Measurements from ENCODE around the gene KCNK4.

DNA sequence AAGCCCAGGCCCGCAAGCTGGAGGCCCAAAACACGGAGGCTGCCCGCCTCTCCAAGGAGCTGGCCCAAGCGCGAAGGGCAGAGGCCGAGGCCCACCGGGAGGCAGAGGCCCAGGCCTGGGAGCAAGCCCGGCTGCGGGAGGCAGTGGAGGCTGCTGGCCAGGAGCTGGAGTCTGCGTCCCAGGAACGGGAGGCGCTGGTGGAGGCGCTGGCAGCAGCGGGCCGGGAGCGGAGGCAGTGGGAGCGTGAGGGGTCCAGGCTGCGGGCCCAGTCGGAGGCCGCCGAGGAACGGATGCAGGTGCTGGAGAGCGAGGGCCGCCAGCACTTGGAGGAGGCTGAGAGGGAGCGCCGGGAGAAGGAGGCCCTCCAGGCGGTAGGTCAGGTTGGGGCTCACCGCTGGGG lies 53.7 kb downstream of the KCNK4 start:
- TF ChIP-seq NFIC (IDR thresholded peaks at IDR 0.05) (no peak), RAD21 (IDR thresholded peaks at IDR 0.05; ENCODE audit: low read depth) (no peak), TEAD4 (IDR thresholded peaks at IDR 0.05) (no peak), TAF1 (IDR thresholded peaks at IDR 0.05; ENCODE audit: low read depth) (no peak), CREB1 (IDR thresholded peaks at IDR 0.05; ENCODE audit: low read depth) (no peak), TCF12 (IDR thresholded peaks at IDR 0.05; ENCODE audit: low read depth) (no peak), EP300 (IDR thresholded peaks at IDR 0.05; ENCODE audit: borderline replicate concordance) (no peak)
- TF ChIP-seq, protein P1, sequence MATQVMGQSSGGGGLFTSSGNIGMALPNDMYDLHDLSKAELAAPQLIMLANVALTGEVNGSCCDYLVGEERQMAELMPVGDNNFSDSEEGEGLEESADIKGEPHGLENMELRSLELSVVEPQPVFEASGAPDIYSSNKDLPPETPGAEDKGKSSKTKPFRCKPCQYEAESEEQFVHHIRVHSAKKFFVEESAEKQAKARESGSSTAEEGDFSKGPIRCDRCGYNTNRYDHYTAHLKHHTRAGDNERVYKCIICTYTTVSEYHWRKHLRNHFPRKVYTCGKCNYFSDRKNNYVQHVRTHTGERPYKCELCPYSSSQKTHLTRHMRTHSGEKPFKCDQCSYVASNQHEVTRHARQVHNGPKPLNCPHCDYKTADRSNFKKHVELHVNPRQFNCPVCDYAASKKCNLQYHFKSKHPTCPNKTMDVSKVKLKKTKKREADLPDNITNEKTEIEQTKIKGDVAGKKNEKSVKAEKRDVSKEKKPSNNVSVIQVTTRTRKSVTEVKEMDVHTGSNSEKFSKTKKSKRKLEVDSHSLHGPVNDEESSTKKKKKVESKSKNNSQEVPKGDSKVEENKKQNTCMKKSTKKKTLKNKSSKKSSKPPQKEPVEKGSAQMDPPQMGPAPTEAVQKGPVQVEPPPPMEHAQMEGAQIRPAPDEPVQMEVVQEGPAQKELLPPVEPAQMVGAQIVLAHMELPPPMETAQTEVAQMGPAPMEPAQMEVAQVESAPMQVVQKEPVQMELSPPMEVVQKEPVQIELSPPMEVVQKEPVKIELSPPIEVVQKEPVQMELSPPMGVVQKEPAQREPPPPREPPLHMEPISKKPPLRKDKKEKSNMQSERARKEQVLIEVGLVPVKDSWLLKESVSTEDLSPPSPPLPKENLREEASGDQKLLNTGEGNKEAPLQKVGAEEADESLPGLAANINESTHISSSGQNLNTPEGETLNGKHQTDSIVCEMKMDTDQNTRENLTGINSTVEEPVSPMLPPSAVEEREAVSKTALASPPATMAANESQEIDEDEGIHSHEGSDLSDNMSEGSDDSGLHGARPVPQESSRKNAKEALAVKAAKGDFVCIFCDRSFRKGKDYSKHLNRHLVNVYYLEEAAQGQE (IDR thresholded peaks at IDR 0.05; ENCODE audit: low read depth) = no peak

All from Ishikawa (cell line).